ENCODE results near the gene PROM1. TPM values are rescaled to one million over a fixed set of nuclear protein-coding genes. Genes with fewer than 3 reads are reported as not detected.

The PROM1 gene
- total and polyA plus RNA-seq, 2 of the 13 experiments (the other 11 are each of a cell fraction or from before 2014, with no cell fraction given), result 3.9 to 16.4 TPM

- FAIRE-seq, result no peak
- in situ Hi-C loops (cut with HindIII; ENCODE audit: extremely low pct_ligation_motif_present, low pct_unique_long_range_greater_than_20kb), result loop anchor here (5.0 kb wide), 2 partner anchors 39 to 486 kb away; no protein-coding TSS in a partner anchor
- H3K9ac ChIP-seq (ENCODE audit: insufficient read depth, low read depth, low read length), result no peak overlapping the region
- no peak overlapping the region for H2AFZ ChIP-seq (ENCODE audit: low read length)
- peaks cover 0 to 14% of the 10 kb centered on the region in 2 experiments; a peak in 2 of 5 replicates for H3K27me3 ChIP-seq (ENCODE audit: control insufficient read depth in 1 of 2, insufficient read depth in 2 of 2, low read length in 2 of 2)
- POLR2A ChIA-PET, result no interaction called here
- TF ChIP-seq MTF1 (CRISPR knock-in tag; IDR thresholded peaks at IDR 0.05) (no peak), ZNF563 (CRISPR knock-in tag; IDR thresholded peaks at IDR 0.05) (no peak), POLR2G (IDR thresholded peaks at IDR 0.05; ENCODE audit: low read depth, low read length) (no peak), ZSCAN25 (CRISPR knock-in tag; IDR thresholded peaks at IDR 0.05) (no peak), EED (CRISPR knock-in tag; IDR thresholded peaks at IDR 0.05) (no peak), PHF21A (CRISPR knock-in tag; IDR thresholded peaks at IDR 0.05) (no peak), SMYD3 (CRISPR knock-in tag; IDR thresholded peaks at IDR 0.05) (no peak), NFE2 (CRISPR knock-in tag; IDR thresholded peaks at IDR 0.05) (no peak), KDM6A (CRISPR knock-in tag; IDR thresholded peaks at IDR 0.05; ENCODE audit: low read depth) (no peak)
- TF ChIP-seq, protein P1, sequence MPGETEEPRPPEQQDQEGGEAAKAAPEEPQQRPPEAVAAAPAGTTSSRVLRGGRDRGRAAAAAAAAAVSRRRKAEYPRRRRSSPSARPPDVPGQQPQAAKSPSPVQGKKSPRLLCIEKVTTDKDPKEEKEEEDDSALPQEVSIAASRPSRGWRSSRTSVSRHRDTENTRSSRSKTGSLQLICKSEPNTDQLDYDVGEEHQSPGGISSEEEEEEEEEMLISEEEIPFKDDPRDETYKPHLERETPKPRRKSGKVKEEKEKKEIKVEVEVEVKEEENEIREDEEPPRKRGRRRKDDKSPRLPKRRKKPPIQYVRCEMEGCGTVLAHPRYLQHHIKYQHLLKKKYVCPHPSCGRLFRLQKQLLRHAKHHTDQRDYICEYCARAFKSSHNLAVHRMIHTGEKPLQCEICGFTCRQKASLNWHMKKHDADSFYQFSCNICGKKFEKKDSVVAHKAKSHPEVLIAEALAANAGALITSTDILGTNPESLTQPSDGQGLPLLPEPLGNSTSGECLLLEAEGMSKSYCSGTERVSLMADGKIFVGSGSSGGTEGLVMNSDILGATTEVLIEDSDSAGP (CRISPR knock-in tag; IDR thresholded peaks at IDR 0.05; ENCODE audit: borderline replicate concordance), result no peak
- peak; percentile 21; the same call in 2 of the 3 replicates for ATAC-seq
- BruUV-seq (replicated peaks), result no TSS peak
- no peaks in the 10 kb centered on the region for H3K9me3 ChIP-seq (ENCODE audit: low read length)
- H3K27ac ChIP-seq (ENCODE audit: extremely low read length, insufficient read depth, low read length), result no peak overlapping the region
- 21% methylated on average over 3 of the region's 4 CpGs for WGBS (ENCODE audit: low lambda C conversion rate)
- CTCF ChIA-PET (ENCODE audit: low intra/inter-chr PET ratio, low total read pairs), result interaction anchor here (1.1 to 1.8 kb wide), 2 partner anchors 38 to 301 kb away, joined by 3 to 8 read pairs; no protein-coding TSS in a partner anchor
- H3K4me2 ChIP-seq (ENCODE audit: low read depth, low read length), result peak overlapping the region; percentile 46; the same call in 1 of the 2 replicates
- no peaks in the 10 kb centered on the region for H3K79me2 ChIP-seq (ENCODE audit: insufficient read depth, low read length)
- H4K20me1 ChIP-seq (ENCODE audit: insufficient read depth, low read length), result no peaks in the 10 kb centered on the region
- peaks cover 6% of the 10 kb centered on the region; the same call in 1 of the 2 replicates for H3K4me1 ChIP-seq (ENCODE audit: insufficient read depth, low read length)
- no peak for DNase-seq (ENCODE audit: low spot score)
- intact Hi-C loops (cut with micrococcal nuclease; ENCODE audit: unreplicated experiment), result loop anchor here (1.0 kb wide), 1 partner anchor 38 kb away; no protein-coding TSS in a partner anchor
- H3K36me3 ChIP-seq (replicated peaks in 1 of 2; ENCODE audit: control insufficient read depth in 1 of 2, insufficient read depth in 2 of 2, low read length in 2 of 2), result no peaks in the 10 kb centered on the region
- H3K4me3 ChIP-seq (replicated peaks in 1 of 3; ENCODE audit: insufficient read depth in 1 of 3, low read depth in 2 of 3, low read length in 3 of 3), result no peak overlapping the region
Observed at GRCh38 chr4:15963576-15963975, 120.2 kb downstream of the PROM1 start.

Measured in HepG2 (cell line).